HS-27A (cell line): ENCODE data around the gene TBXAS1.
A peak's percentile ranks its signal among the peaks of the same experiment; 100 is the strongest.

ENCODE experiments used
- DNase-seq: peaks from one replicate; pipeline ENCODE4 v3.0.0-alpha.2; 2012; ENCODE audit warnings: low read depth, missing footprints

The TBXAS1 gene

DNA sequence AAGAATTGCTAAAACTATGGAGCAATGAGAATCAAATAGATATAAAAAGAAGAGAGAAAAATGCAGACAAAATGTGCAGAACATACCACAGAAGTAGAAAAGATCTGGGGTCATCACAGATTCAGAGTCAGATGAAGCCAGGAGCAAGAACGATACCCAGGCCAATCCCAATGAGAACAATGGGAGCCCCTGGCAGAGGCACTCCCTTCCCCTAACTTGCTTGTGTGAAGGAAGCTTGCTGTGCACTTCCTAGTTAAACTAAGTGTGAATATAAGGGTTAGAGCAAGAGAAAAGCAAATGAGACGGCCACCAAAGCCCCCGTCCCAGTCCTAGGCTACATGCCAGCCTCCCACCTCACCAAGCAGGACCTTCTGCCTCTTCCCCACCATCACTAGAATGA, 221.0 kb downstream of the TBXAS1 start:
- DNase-seq = no peak

DNA sequence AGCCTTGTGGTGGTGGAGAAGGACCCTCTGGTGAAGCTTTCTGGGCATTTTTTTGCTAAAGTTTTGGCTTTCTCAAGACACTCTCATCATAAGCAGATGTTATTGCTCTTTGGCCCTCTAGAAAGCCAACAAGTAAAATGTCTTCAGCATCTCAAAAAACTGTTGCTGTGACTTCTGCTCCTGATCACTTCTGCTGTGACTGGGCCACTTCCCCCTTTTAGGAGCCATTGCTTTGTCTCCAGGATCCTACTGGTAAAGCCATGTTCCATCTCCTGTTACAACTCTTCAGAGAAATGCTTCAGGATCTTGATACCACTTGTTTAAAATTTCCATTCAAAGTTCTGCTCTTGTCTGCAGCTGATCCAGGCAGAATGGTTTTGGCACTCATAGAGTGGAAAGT, 222.8 kb downstream of the TBXAS1 start:
- no peak for DNase-seq

DNA sequence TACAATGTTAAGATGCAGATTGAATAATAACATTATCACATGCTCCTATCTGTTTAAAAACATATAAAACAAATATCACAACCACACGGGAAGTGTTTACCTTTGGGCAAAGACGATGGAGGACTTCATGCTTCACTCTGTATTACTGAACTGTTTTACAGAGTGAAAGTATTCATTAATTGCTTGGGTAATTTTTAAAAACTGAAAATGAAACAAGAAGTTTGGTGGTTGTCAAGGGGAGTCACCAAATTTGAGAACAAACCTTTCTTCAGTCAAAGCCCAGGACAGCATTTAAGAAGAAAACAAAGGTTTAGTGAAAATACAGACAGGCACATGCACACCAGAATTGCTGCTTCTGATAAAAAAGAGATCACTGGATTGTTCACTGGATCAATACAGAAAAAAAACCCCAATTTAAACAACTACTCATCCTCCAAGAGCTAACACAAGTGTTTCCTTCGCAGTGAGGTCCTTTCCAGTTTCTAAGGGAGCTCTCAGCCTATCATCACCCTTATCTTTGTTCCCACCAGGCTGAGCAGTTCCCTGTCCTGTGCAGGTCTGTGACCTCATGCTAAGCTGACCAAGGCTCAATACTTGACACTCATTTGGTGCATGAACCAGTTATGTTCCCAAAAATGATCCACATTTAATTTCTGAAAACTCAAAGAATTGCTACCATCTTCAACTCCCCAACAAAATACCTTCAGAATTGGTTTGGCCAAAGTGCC, 224.9 kb downstream of the TBXAS1 start:
- no peak for DNase-seq

DNA sequence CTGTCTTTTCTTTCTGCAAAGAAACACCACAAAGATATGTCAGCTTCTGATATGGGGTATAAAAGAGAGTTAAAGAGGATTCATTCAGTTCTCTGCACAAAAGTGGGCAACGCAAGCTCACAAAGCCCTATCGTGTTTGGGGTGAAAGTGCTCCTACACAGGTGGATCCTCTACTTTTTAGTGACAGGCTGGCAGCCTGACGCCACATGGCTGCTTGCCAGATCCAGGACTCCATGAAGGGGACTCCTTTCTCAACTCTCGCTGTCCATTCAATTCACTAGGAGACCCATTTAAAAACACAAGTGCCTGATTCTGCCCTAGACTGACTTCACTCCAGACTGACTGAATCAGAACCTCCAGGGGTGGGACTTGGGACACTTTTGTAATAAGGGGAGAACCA, 225.7 kb downstream of the TBXAS1 start:
- no peak for DNase-seq

DNA sequence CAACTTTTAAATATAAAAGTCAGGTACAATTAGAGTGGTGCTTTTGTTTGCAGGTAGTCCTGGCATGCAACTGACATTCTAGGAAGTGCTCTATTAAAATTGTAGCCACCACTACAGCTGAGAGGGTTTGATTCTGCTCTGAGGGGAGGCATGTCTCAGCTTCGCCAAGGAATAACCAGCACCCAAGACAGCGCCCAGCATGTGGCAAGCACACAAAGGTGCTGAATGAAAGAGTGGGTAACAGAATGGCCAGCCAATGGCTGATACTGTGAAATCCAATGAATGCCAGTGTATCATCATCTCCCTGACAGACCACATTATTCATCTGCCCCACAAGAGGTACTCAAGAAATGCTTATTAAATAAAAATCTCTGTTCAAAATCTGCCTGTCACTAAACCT, 226.8 kb downstream of the TBXAS1 start:
- DNase-seq = no peak

DNA sequence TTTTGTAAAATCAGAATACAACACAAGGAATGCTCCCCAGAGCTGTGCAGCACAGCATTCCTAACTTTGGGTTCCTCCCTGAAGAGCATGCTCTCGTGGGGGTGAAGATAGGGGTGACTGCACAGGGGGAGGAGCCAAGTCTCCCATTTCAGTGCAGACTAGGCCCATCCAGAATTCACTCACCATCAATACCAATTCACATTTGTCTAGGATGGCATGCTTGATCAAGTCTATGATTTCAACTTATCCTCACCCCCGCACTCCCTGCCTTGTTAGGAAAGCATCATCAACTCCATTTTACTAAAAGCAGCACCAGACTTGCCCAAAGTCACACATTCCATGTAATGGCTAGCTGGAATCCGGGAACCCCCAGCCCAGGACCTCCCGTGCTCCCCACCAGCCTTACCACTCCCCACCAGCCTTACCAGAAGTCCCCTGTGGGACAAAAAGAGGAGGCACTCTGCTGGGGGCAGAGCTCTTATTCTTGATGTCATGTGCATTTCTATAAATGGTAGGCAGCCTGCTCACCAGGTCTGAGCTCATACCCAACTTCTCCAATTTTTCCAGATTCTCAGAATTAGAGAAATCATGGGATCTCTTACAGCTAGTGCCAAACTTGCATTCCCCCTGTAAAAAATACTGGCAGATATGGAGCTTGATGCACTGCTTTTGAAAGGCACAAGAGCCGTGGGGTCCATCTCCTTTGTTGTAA, 227.5 kb downstream of the TBXAS1 start:
- DNase-seq = no peak

DNA sequence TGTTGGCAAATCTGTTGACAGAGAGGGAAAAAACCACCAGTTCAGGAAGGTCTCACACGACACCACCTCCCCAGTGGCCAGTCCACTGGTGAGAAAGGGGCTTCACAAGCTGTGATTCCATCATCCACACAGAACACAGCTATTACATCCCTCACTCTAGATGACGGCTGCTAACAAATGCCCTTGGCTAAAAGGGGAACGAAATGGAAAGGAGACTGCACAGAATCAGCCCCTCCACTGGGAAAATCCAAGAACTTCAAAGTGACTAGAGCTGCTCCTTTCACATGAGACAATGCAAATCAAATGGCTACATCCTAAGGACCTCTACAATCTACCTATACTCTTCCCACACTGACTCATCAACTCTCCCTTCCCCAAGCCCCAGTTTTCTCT, 228.1 kb downstream of the TBXAS1 start:
- no peak for DNase-seq

DNA sequence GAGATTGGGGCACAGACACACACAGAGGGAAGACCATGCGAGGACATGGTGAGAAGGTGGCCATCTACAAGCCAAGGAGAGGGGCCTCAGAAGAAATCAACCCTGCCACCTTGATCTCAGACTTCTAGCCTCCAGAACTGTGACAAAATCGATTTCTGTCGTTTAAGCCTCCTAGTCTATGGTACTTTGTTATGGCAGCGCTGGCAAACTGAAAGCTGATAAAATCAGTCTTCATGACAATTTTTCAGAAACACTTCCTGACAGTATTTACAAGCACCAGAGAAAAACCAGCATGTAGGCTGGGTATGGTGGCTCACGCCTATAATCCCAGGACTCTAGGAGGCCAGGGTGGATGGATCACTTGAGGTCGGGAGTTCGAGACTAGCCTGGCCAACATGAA, 229.5 kb downstream of the TBXAS1 start:
- no peak for DNase-seq

DNA sequence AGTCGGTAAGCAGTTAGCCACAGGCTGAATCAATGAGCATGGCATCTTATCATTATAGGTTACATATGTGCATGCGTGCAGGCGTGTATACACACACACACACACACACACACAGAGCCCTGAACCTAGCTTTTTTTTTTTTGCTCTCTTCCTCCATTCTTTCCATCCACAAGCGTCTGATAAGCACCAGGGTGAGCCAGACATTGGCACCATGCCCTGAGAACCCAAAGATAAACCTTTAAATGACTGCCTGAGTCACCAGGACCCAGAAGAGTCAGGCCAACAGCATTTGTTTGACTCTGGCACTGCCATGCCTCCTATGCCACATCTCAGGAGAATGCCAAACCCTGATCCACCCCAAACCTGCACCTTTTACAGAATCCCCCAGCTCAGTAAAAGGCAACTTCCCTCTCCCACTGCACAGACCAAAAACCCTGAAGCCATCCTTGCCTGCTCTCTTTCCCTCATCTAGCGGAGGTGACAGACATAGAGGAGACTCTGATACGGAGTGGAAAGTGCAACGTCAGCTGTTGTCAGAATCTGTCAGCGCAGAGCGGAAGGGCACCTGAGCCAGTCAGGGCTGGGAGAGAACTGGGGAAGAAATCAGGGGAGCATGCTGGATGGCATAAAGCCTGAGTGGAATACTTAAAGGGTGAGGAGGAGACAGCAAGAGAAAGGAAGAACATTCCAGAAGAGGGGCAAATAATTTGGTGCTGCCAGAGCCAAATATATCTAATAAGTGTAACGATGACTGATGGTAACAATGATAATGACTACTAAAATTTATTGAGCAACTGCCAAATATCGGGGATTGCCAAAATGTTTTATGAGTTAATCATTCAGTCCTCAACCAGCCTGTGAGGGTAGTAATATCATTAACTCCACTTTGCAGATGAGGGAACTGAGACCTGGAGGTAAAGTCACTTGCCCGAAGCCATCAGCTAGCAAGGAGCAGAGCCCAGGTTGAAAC, 230.5 kb downstream of the TBXAS1 start:
- DNase-seq = peak; percentile 90

DNA sequence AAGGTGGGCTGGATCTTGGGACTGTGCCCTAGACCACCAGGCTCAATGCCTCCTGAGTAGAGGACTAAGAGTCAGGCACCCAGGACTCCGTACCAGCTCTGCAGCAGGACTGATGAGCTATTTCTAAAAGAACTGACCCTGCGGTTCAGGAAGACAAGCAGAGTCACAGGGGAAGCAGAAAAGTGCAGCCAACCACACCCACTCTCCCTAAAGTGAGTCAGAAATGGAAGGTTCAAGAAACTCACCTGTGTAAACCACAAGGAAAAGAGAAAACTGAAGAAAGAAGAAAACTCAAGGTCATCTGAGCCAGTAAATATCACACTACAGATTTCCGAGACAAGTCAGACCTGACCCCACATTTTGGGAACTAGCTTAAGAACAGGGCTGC, 231.2 kb downstream of the TBXAS1 start:
- no peak for DNase-seq

DNA sequence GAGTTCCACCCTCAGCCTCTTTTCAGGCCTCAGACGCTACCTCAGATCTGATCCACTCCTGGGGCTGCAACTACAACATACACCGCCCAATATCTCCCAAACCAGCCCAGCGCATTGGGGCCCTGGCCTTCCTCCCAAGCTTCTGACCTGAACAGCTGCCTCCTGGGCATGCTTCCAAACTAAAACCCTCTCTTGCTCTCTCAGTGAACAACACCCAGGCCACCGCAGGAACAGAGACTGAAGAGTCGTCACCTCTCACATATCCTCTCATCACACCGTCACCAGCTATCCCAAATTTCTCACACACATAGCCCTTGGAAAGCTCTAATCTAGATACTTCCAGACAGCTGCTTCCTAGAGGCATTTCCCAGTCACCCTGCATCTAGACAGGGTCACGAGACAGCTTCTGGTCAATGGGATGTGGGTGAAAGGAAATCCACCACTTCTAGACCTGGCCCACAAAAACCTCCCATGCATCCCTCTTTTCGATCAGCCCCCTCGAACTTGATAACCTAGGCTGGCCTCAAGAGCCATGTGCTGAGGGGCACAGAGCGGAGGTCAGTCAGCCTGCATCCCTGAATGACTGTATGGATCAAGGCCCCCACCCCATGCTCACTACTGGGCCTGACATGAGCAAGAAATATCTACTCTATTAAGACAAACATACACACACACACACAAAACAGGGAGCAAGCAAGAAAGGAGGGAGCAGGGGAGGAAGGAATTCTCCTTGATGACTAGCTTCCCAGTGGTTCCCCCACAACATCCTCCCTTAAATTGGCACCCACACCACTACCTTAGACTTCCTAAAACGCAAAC, 231.9 kb downstream of the TBXAS1 start:
- DNase-seq = no peak

DNA sequence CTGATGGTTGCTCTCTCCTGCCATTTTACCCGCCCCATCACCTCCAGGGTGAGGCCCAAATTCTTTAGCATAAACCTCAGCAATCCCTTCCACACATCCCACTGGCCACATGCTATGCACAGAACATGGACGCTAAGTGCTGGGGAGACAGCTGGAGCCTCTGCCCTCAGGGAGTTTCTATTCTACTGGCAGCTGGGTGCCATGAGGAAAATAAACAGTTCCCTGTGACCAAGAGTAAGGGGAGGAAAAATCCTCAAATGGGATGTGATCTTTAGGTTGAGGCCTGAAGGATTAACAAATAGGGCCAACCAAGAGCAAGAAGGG, 232.5 kb downstream of the TBXAS1 start:
- no peak for DNase-seq

DNA sequence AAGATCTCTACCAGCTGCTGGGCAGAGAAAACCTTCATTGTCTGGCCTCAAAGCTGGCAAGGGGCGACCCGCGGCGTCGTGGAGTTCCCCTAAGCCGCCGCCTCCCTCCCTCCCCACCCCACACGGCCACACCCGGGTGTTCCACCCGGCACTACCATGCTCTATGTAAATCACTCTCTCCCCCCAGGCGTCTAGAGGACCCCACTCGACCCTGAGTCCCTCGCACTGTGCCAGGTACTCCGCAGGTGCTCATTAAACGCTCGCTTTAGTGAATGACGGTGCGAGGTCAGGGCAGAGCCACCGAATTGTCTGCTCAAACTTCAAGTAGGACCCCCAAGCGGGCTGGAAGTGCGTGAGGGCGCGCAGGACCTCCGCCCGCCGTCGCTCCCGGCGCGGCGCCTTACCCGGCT, 233.1 kb downstream of the TBXAS1 start:
- DNase-seq = no peak

DNA sequence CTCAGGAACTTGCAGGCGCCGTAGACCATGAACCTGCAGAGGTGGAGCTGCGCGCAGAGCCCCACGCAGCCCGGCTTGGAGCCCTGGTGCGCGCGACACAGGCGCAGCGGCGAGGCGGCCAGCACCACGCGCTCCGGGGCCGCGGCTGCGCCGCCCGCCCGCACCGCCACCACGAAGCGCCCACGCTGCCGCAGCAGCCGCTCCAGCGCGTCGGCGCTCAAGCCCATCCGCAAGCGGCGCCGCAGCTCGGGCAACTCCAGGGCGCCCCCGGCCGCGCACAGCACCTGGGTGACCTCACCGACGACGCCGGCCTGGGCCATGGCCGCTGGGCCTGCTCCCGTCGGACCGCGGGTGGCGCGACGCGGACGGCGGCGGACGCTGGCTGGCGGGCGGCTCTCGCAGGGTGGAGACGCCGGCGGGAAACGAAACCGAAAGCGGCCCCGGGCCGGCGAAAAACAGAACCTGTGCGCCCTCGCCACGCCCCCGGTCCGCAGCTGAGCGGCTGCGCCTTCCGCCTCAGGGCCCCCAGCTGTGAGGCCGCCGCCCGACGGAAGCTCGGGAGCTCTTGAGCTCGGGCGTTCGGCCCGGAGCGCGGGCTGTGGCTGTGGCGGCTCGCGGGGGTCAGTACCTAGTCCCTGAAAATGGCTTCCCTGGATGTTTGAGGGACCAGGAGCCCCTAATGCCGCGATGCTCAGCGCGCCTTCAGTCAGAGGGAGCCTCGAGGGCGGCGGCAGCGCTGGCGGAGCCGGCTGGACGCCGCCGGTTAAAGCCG, 233.7 kb downstream of the TBXAS1 start, which contains the start of gene PARP12:
Gene PARP12 (minus strand): TSS at position 424 of the 772 bp plus-strand sequence. CDS start 104 bp downstream, at position 320.
- DNase-seq = no peak

DNA sequence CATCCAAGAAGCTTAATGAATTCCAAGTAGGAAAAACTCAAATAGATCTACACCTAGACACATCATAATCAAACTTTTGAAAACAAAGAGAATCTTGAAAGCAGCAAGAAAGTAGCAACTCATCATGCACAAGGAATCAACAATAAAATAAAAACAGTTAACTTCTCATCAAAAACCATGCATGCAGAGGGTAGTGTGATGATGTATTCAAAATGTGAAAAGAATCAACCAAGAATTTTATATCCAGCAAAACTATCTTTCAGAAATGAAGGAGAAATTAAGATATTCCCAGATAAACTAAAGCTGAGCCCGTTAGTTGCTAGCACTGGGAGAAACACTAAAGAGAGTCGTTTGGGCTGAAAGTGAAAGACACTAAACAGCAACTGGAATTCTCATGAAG, 238.0 kb downstream of the TBXAS1 start:
- DNase-seq = no peak

DNA sequence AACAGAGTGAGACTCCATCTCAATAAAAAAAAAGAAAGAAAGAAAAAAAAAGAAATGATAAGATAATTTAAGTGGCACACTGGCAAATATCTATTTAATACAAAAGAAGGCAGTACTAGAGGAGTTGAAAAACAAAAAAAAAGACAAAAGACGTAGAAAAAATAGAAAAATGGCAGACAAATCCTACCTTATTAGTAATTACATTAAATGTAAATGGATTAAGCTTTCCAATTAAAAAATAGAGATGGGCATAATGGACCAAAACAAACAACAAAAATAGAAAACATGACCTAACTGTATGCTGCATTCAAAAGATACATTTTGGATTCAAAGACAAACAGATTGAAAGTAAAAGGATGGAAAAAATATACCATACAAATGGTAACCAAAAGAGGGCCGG, 239.0 kb downstream of the TBXAS1 start:
- DNase-seq = no peak

DNA sequence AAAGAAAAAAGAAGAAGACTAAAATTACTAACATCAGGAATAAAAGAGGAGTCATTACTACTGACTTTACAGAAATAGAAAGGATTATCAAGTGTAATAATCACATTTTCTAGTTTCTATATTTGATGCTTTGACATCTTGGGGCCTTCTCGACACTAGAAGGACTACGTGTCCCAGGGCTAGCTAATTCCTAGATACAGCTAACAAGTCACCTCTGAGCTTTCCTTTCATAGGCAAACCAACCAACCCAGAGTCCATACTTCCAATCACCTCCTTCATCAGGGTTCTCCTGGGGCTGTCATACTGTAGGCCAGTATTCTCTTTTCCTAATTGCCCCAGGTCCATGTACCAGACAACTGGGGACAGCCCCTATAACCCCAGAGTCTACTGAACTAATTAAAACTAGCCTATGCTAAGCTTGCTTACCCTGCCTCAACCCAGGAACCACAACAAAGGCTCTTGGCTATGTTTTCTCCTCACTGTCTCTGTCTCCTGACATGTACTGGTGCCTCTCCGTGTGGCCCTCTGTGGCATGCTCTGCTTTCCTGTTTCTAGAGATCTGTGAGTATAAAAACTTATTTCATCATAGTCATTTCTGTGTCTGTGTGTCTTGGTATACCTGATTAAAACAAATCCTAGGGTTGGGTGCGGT, 240.4 kb downstream of the TBXAS1 start:
- no peak for DNase-seq
